ENCODE results near the gene DRAM2.

DRAM2 gene

DNA sequence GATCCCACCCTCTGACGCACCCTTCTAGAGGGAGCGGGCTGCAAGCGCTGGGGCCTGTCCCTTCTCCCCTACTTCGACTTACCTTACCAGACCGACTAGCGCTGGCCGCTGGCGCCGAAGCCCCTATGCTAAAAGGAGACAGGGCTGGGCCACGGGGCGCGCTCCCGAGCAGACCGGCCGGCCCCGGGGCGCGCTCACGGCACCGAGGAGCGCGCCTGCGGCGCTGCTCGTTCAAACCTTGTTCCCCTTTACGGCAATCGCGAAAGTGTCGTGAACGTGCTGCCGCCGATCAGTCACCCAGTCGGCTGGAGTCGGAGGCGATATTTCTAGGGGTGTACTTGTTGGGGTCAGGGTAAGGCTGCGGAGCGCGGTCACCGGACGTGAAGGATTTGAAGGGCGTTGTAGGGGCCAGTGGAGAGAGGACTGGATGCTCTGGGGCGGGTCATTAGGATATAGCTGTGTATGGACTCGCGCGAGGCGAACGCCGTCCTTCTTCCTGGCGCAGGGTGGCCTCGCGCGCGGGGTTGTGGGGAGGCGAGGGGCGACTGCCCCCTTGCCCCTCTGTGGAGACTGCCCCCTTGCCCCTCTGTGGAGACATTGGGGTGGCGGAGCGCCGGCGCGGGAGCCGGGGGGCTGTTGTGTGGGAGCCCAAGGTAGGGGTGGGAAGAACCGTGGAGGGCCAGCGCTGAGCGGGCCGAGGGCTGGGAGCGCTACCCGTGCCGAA lies at the start of gene DRAM2, which contains the start of gene CEPT1:
TSS of gene DRAM2 (minus strand) at position 138 of the 724 bp plus-strand sequence. CDS start 8,539 bp downstream, outside the sequence.
TSS of gene CEPT1 (plus strand) at position 268 of the 724 bp plus-strand sequence. CDS start 7,492 bp downstream, outside the sequence.
- DNase-seq = peak; percentile 96

DNA sequence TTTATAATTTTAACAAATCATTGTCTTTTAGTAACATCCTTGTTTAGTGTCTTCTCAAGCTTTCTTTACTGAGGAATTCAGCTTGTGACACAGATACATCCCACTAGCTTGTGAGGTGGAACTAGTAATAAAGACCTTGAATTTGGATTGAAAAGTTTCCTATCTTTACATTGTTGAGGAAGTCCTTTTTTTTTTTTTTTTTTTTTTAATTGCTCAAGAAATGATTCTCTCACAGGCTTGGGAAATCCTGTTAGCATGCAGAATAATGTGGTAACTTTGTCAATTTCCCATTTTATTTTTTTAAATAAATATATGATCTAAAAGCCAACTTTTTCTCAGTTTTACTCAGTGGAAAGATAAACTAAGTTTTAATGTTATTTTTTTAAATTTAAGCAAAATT lies 44.8 kb upstream of the DRAM2 start:
- no peak for DNase-seq

GRCh38 chr1:111183308-111184069 lies 43.6 kb upstream of the DRAM2 start:
- no peak for DNase-seq

DNA sequence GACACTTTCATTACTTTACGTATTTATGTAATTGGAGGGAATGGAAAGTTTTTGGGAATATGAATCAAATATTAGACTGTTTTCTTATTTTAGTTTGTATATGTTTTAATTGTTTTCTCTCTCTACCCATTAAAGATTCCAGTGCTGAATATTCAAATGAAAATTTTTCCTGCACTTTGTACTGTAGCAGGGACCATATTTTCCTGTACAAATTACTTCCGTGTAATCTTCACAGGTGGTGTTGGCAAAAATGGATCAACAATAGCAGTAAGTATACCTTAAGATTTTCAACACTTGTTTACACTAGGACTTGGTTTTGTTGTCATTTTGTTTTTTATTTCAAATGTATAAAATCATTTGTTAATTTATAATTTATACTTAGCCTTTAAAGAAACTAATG lies 42.2 kb upstream of the DRAM2 start:
- DNase-seq = no peak

GRCh38 chr1:111179968-111180533 lies 40.2 kb upstream of the DRAM2 start:
- no peak for DNase-seq

GRCh38 chr1:111176678-111177077 lies 36.8 kb upstream of the DRAM2 start:
- DNase-seq = no peak

DNA sequence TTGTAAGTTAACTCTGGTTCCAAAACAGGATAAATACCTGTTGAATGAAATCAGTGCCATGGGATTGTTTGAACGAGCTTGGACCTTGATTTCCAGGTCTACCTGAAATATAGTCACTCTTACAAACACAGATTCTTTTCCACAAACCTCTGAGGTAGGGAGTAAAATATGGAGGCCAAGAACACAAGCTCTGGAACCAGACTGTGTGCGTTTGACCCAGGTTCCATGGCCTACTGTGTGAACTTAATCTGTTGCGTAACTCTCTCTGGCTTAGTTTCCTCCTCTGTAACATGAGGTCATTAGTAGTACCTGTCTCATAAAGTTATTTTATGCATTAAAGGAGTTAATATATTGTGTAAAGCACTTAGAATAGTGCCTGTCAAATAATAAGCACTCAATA lies 35.5 kb upstream of the DRAM2 start:
- DNase-seq = no peak

DNA sequence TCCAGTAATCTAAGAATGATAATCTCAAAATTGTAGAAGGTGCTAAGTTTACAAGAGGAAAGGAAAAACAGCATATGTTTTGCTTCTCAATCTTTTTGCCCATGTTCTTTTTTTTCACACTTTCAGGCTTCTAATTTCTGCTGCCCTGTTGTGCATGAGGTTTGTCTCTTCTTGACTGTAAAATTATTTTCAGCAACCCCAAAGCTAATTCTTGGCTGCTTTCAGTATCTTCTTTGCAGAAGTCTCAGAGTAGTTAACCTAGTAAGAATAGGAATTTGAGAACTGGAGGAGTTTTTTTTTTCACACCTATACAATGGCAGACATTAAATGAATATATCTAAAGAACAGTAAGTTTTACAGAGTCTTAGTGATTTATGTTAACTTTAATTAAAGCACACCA lies 34.2 kb upstream of the DRAM2 start:
- no peak for DNase-seq

DNA sequence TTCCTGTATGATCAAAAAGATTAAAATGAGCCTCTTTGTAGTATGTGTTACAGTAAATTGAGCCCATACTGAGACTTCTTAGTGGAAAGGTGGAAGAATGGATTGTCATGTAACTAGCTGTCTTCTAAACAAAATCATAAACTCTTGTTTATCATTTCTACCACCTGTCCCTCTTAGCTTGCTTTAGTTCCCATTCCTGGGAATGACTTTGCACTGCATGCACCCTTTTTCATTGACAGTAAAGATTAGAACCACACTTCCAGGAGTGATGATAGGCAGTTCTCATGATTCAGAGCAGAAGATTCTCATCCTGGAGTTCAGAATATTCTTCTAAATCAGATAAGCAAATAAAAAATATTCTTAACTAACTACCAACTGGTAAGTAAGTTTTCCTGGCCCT lies 32.6 kb upstream of the DRAM2 start:
- no peak for DNase-seq

GRCh38 chr1:111164151-111164550 lies 24.3 kb upstream of the DRAM2 start:
- no peak for DNase-seq

DNA sequence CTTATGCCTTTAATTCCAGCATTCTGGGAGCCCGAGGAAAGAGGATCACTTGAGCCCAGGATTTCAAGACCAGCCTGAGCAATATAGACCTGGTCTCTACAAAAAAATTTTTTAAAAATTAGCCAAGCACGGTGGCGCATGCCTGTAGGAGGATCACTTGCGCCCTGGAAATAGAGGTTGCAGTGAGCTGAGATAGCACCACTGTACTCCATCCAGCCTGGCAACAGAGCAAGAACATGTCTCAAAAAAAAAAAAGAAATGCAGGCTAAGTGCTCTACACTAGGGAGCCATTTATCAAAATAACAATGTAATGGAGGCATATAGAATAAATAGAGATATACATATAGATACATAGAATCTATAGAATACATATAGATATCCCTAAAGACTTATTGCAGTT lies 23.5 kb upstream of the DRAM2 start:
- DNase-seq = no peak

- no peak for DNase-seq
Measured at GRCh38 chr1:111162488-111162880, 22.6 kb upstream of the DRAM2 start.

DNA sequence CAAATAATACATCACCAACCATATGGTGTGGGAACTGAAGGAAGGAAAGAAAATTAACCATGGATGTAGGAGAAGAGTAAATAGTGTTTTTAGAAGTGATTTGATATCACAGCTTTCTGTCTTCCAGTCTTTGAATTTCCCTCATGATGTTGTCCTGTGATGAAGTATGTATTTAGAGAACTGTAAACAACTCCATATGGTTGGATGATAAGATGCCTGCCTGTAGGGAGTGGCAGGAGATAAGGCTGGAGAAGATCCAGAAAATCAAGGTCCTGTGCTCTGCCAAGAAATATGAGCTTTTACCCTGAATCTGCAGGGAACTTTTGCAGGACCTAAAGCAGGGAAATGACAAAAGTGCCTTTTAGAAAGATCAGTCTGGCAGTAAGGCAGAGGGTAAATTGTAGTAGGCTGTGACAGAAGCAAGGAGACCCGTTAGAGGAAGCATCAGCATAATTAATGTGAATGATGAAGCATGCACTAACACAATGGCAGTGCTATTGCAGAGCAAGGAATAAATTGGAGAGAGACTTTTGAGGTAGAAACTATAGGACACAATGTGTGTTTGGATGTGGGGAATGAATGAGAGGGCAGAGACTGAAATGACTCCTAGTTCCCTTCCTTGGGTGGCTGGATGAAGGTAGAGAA lies 22.1 kb upstream of the DRAM2 start:
- no peak for DNase-seq

GRCh38 chr1:111157431-111157830 lies 17.5 kb upstream of the DRAM2 start:
- no peak for DNase-seq

DNA sequence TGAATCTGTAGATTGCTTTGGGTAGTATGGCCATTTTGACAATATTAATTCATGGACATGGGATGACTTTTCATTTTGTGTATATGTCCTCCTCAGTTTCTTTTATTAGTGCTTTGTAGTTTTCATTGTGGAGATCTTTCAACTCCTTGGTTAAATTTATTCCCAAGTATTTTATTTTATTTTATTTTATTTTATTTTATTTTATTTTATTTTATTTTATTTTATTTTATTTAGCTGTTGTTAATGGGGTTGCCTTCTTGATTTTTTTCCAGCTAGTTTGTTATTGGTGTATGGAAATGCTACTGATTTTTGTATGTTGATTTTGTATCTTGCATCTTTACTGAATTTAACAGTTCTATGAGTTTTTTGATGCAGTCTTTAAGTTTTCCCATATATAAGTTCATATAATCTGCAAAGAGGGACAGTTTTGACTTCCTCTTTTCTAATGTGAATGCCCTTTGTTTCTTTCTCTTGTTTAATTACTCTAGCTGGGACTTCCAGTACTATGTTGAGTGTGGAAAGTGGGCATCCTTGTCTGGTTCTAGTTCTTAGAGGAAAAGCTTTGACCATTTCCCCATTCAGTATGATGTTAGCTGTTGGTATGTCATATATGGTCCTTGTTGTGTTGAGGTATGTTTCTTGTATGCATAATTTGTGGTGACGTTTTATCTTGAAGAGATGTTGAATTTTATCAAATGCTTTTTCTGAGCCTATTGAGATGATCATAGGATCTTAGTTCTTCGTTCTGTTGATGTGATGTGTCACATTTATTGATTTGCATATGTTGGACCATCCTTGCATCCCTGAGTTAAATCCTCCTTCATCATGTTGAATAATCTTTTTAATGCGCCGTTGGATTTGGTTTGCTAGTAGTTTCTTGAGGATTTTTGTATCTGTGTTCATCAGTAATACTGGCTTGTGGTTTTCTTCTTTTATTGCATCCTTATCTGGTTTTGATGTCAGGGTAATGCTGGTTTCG lies 14.4 kb upstream of the DRAM2 start:
- DNase-seq = no peak

DNA sequence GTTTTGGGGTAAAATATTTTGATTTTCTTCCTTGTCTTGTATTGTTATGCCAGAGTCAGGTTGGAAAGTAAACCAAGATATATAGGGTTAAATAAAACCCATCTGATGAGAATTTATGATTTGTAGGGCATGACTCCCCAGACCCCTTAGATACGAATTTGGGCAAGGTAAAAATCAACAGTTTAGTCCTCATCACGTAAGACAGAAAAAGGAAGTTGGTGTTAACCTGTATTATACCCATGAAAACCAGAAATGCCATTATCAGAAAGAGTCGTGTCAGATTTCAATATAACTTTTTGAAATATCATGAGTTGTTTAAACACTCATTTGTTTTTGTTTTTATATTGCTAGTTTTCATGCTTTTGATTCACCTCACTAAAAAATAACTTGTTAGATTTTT lies 11.9 kb upstream of the DRAM2 start:
- no peak for DNase-seq

DNA sequence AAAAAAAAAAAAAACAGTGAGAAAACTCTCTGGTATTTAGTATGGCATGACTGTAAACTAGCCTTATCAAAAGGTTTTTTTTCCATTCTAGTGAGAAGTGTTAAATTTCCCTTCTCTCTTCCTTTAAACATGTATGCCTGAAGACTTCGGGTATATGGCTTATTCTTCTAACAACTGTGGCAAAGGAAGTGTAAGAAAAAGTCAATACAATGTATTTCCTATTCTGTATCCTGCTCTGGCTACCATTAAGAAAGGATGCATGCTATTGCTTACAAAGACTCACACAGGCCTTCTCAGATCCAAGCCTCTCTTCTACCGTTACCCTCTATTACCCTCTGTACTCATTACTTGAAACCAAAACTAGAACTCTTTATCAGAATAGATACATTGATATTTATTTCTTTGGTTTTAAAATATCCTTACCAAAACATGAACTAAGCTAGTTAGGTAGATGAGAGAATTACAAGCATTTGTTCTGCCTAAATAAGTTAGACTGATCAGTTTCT lies 8.5 kb upstream of the DRAM2 start:
- no peak for DNase-seq

GRCh38 chr1:111147948-111148347 lies 8.1 kb upstream of the DRAM2 start:
- DNase-seq = no peak

- no peak for DNase-seq
Measured at GRCh38 chr1:111145963-111146768, 6.3 kb upstream of the DRAM2 start.

GRCh38 chr1:111145542-111145941 lies 5.6 kb upstream of the DRAM2 start:
- DNase-seq = no peak

DNA sequence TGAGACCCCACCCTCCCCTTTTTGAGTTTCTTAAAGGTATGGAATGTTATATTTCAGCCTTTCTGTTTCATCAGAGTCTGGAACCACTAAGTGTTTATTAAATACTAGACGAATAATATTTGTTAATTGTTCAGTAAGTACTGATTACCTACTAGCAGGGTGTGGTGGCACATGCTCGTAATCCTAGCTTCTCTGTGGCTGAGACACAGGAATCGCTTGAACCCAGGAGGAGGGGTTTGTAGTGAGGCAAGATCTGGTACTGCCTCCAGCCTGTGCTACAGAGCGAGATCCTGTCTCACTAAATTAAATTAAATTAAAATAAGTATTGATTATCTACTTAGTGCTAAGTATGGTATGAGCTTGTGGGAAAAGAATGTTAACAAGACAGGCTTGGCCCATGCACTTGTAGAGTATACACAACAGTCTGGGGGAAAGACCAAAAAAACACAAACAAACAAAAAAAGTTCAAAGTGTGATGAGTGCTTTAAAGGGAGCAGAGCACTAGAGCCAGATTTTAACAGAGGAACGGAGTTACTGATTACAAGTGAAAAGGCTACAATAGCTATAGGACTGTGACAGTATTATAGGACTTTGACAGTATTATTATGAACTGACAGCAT lies 2.6 kb upstream of the DRAM2 start:
- no peak for DNase-seq
